H1 (cell line): Measurements from ENCODE around the gene SMOC2. TPM values are rescaled to one million over a fixed set of nuclear protein-coding genes. Genes with fewer than 3 reads are reported as not detected.

Source experiments
- CTCF ChIA-PET: fragments of 300-600 bp; sonication (Branson Sonifier 250); formaldehyde crosslinking; loops from one replicate; lab custom pipeline; 2021; ENCODE audit not compliant: partially characterized antibody; lab: Charles Lee
- POLR2A ChIA-PET: fragments of 300-600 bp; sonication (Branson Sonifier 250); formaldehyde crosslinking; loops from one replicate; lab custom pipeline; 2021; ENCODE audit warnings: inconsistent platforms; ENCODE audit not compliant: partially characterized antibody; lab: Charles Lee
- DNase-seq, 2 experiments: peaks; one replicate each; pipeline versions ENCODE4 v3.0.0 to v3.0.0-alpha.2; 2010 to 2022; ENCODE audit warnings: low spot score in 2 of 2, low read depth in 1 of 2, mixed read lengths in 1 of 2
- FAIRE-seq: peaks from 2 replicates; lab custom pipeline; 2011; peaks lifted over from hg19 to GRCh38; lab: Jason Lieb, UNC
- H2AFZ ChIP-seq: 2 replicates; pipeline ENCODE4 v1.8.1; 2012; ENCODE audit warnings: low read length, inconsistent platforms
- H2AK5ac ChIP-seq: 2 replicates; pipeline ENCODE4 v1.6.1; 2013; ENCODE audit warnings: low read depth, low read length
- H2BK120ac ChIP-seq: replicated peaks from 2 replicates; pipeline ENCODE3; 2013; ENCODE audit warnings: low read depth, low read length, inconsistent platforms
- H2BK12ac ChIP-seq: 2 replicates; pipeline ENCODE4 v1.6.1; 2013; ENCODE audit warnings: low read depth, low read length
- H2BK15ac ChIP-seq: 2 replicates; pipeline ENCODE4 v1.6.1; 2013; ENCODE audit warnings: low read length
- H2BK20ac ChIP-seq: 2 replicates; pipeline ENCODE4 v1.6.1; 2013; ENCODE audit warnings: low read length
- H2BK5ac ChIP-seq: 2 replicates; pipeline ENCODE4 v1.6.1; 2013; ENCODE audit warnings: low read depth, low read length
- H3K14ac ChIP-seq: 2 replicates; pipeline ENCODE4 v1.6.1; 2013; ENCODE audit warnings: inconsistent platforms; ENCODE audit not compliant: insufficient read length
- H3K18ac ChIP-seq: 2 replicates; pipeline ENCODE4 v1.6.1; 2013; ENCODE audit warnings: low read length; ENCODE audit errors: extremely low read depth
- H3K23ac ChIP-seq: 2 replicates; pipeline ENCODE4 v1.6.1; 2013; ENCODE audit warnings: inconsistent platforms; ENCODE audit not compliant: insufficient read length
- H3K23me2 ChIP-seq: 2 replicates; pipeline ENCODE4 v1.6.1; 2013; ENCODE audit warnings: low read depth, low read length
- H3K27ac ChIP-seq: 2 replicates; pipeline ENCODE4 v1.6.1; 2011; ENCODE audit warnings: low read depth, low read length, inconsistent platforms
- H3K27me3 ChIP-seq, 4 experiments: replicated peaks in 1 of 4; 1 replicate in 1 of 4; 2 replicates in 3 of 4; pipeline versions ENCODE4 v1.6.1 to v1.8.1; 2011 to 2013; ENCODE audit warnings: low read length in 3 of 4, mild to moderate bottlenecking in 3 of 4, inconsistent platforms in 2 of 4, mixed read lengths in 2 of 4, moderate library complexity in 1 of 4; ENCODE audit not compliant: control insufficient read depth in 3 of 4, insufficient read depth in 3 of 4; ENCODE audit errors: extremely low read depth in 1 of 4
- H3K36me3 ChIP-seq, 4 experiments: 2 replicates each; pipeline versions ENCODE4 v1.6.1 to v1.8.1; 2011 to 2013; ENCODE audit warnings: mild to moderate bottlenecking in 4 of 4, low read length in 3 of 4, moderate library complexity in 2 of 4, control low read depth in 1 of 4, inconsistent platforms in 1 of 4; ENCODE audit not compliant: insufficient read depth in 4 of 4, control insufficient read depth in 2 of 4
- H3K4ac ChIP-seq: replicated peaks from 2 replicates; pipeline ENCODE3; 2013; ENCODE audit warnings: low read length, low read depth, mixed read lengths, inconsistent platforms; ENCODE audit not compliant: insufficient read length
- H3K4me1 ChIP-seq, 4 experiments: replicated peaks in 1 of 4; 1 replicate in 1 of 4; 2 replicates in 3 of 4; pipeline versions ENCODE4 v1.6.1 to v1.8.1; 2011 to 2013; ENCODE audit warnings: low read length in 3 of 4, inconsistent platforms in 2 of 4, mixed read lengths in 1 of 4; ENCODE audit not compliant: insufficient read depth in 4 of 4, control insufficient read depth in 3 of 4
- H3K4me2 ChIP-seq, 2 experiments: 2 replicates each; pipeline versions ENCODE4 v1.6.1 to v1.8.1; 2011 to 2013; ENCODE audit warnings: low read depth in 2 of 2, low read length in 2 of 2, control low read depth in 1 of 2, inconsistent platforms in 1 of 2, mild to moderate bottlenecking in 1 of 2; ENCODE audit not compliant: insufficient read depth in 1 of 2
- H3K4me3 ChIP-seq, 4 experiments: fragments of 200-600, 300-600 bp in 1 of 4; sonication (generic), shearing (Covaris generic), sonication (Bioruptor Twin) in 1 of 4; 2 replicates each; pipeline versions ENCODE4 v1.5.1 to v1.8.1; 2011 to 2016; ENCODE audit warnings: low read length in 4 of 4, low read depth in 3 of 4, control low read depth in 2 of 4, inconsistent platforms in 2 of 4, mild to moderate bottlenecking in 2 of 4, mixed read lengths in 1 of 4, moderate library complexity in 1 of 4; ENCODE audit not compliant: insufficient read depth in 2 of 4; ENCODE audit errors: extremely low read depth in 1 of 4
- H3K56ac ChIP-seq: replicated peaks from 2 replicates; pipeline ENCODE3; 2013; ENCODE audit warnings: low read depth, mild to moderate bottlenecking, mixed read lengths, low read length, inconsistent platforms; ENCODE audit not compliant: insufficient read length
- H3K79me1 ChIP-seq: 2 replicates; pipeline ENCODE4 v1.6.1; 2013; ENCODE audit warnings: low read depth, low read length, control low read depth
- H3K79me2 ChIP-seq, 2 experiments: 2 replicates each; pipeline versions ENCODE4 v1.6.1 to v1.8.1; 2012 to 2013; ENCODE audit warnings: low read length in 2 of 2, mild to moderate bottlenecking in 2 of 2, inconsistent platforms in 1 of 2; ENCODE audit not compliant: insufficient read depth in 2 of 2, control insufficient read depth in 1 of 2
- H3K9ac ChIP-seq, 4 experiments: replicated peaks in 1 of 4; 1 replicate in 1 of 4; 2 replicates in 3 of 4; pipeline versions ENCODE4 v1.6.1 to v1.8.1; 2011 to 2013; ENCODE audit warnings: low read depth in 3 of 4, low read length in 3 of 4, control low read depth in 2 of 4, mild to moderate bottlenecking in 2 of 4, moderate library complexity in 2 of 4, inconsistent platforms in 1 of 4; ENCODE audit errors: extremely low read depth in 1 of 4
- H3K9me3 ChIP-seq, 2 experiments: 2 replicates each; pipeline versions ENCODE4 v1.6.1 to v1.8.1; 2012 to 2013; ENCODE audit warnings: mild to moderate bottlenecking in 2 of 2, moderate library complexity in 2 of 2, control low read depth in 1 of 2, inconsistent platforms in 1 of 2, low read depth in 1 of 2, low read length in 1 of 2, mixed read lengths in 1 of 2; ENCODE audit not compliant: insufficient read depth in 2 of 2
- H4K20me1 ChIP-seq, 2 experiments: replicated peaks in 1 of 2; 2 replicates each; pipeline versions ENCODE3 to v1.8.1; 2011 to 2013; ENCODE audit warnings: inconsistent platforms in 2 of 2, low read length in 2 of 2, mild to moderate bottlenecking in 1 of 2; ENCODE audit not compliant: insufficient read depth in 2 of 2, control insufficient read depth in 1 of 2
- H4K5ac ChIP-seq: 2 replicates; pipeline ENCODE4 v1.6.1; 2013; ENCODE audit warnings: low read length, low read depth, mixed read lengths, inconsistent platforms; ENCODE audit not compliant: insufficient read length
- H4K8ac ChIP-seq: 2 replicates; pipeline ENCODE4 v1.8.0; 2013; ENCODE audit warnings: mild to moderate bottlenecking, moderate library complexity, low read length, inconsistent platforms; ENCODE audit not compliant: insufficient read depth; ENCODE audit errors: extremely low read depth
- H4K91ac ChIP-seq: replicated peaks from 2 replicates; pipeline ENCODE3; 2013; ENCODE audit warnings: low read length, mixed read lengths, inconsistent platforms; ENCODE audit not compliant: insufficient read length
- ATF2 ChIP-seq: IDR thresholded peaks from 2 replicates; pipeline ENCODE4 v1.6.1; 2012; ENCODE audit warnings: low read length, inconsistent platforms
- CBX8 ChIP-seq: fragments of 300-800, 300-1000 bp; sonication (generic); IDR thresholded peaks from 2 replicates; pipeline ENCODE4 v1.7.1; 2016; ENCODE audit warnings: low read depth, low read length, borderline replicate concordance
- CHD1 ChIP-seq: IDR thresholded peaks from 2 replicates; pipeline ENCODE4 v1.6.1; 2012; ENCODE audit warnings: low read depth, low read length, improper control_type of control experiment
- EZH2 ChIP-seq: fragments of 200-600 bp; sonication (generic); IDR thresholded peaks from 2 replicates; pipeline ENCODE4 v1.7.1; 2012; ENCODE audit warnings: low read depth, mild to moderate bottlenecking, moderate library complexity, low read length, inconsistent platforms; ENCODE audit not compliant: severe bottlenecking
- FOSL1 ChIP-seq: IDR thresholded peaks from 2 replicates; pipeline ENCODE4 v1.6.1; 2011; ENCODE audit warnings: mild to moderate bottlenecking, low read depth, low read length, moderate library complexity; ENCODE audit not compliant: insufficient read depth
- GABPA ChIP-seq: IDR thresholded peaks from 2 replicates; pipeline ENCODE4 v1.6.1; 2011; ENCODE audit warnings: mild to moderate bottlenecking, low read length, moderate library complexity, borderline replicate concordance; ENCODE audit not compliant: insufficient read depth
- GTF2F1 ChIP-seq: IDR thresholded peaks from 2 replicates; pipeline ENCODE4 v1.6.1; 2012; ENCODE audit warnings: low read depth, low read length, improper control_type of control experiment, borderline replicate concordance
- JUND ChIP-seq: IDR thresholded peaks from 2 replicates; pipeline ENCODE4 v1.6.1; 2011; ENCODE audit warnings: mild to moderate bottlenecking, improper control_type of control experiment, low read length
- NANOG ChIP-seq: IDR thresholded peaks from 2 replicates; pipeline ENCODE4 v1.6.1; 2011; ENCODE audit warnings: low read length, low read depth, mild to moderate bottlenecking, inconsistent platforms; ENCODE audit not compliant: insufficient read depth, poor library complexity, severe bottlenecking
- PHF8 ChIP-seq: fragments of 200-600 bp; sonication (generic); conservative IDR thresholded peaks from 2 replicates; pipeline ENCODE4 v1.7.1; 2012; ENCODE audit warnings: low read depth, mild to moderate bottlenecking, inconsistent platforms, low read length, moderate library complexity
- POU5F1 ChIP-seq: IDR thresholded peaks from 2 replicates; pipeline ENCODE4 v1.6.1; 2011; ENCODE audit warnings: low read depth, mild to moderate bottlenecking, low read length, moderate library complexity
- SP4 ChIP-seq: IDR thresholded peaks from 2 replicates; pipeline ENCODE4 v1.6.1; 2012; ENCODE audit warnings: low read length, inconsistent platforms
- TEAD4 ChIP-seq: IDR thresholded peaks from 2 replicates; pipeline ENCODE4 v1.6.1; 2012; ENCODE audit warnings: low read depth, low read length, inconsistent platforms, mixed read lengths
- WGBS, 2 experiments: shearing (Covaris generic) in 1 of 2; methylation state at CpG; one replicate each; pipeline versions ENCODE4 v1.1.6 to v1.1.7; 2013 to 2015; ENCODE audit warnings: low lambda C conversion rate in 2 of 2, mixed read lengths in 2 of 2, inconsistent platforms in 1 of 2, low coverage in 1 of 2, missing lambda C conversion rate in 1 of 2; ENCODE audit not compliant: insufficient replicate concordance in 2 of 2, insufficient coverage in 1 of 2, insufficient read length in 1 of 2; ENCODE audit errors: extremely low coverage in 1 of 2, missing lambda C conversion rate in 1 of 2; 5-methylcytosine and 5-hydroxymethylcytosine counted together
- polyA plus RNA-seq, 7 experiments: library from polyadenylated mRNA; depleted of rRNA in 3 of 7; stranded (reverse) in 5 of 7; unstranded in 2 of 7; fragments of >200 nt in 5 of 7; fragments of 200-250 nt in 2 of 7; gene quantifications; 1 replicate in 5 of 7; 2 replicates in 1 of 7; 4 replicates in 1 of 7; pipeline versions ENCODE4 v1.2.1 to v1.2.3, GENCODE V29; 2011 to 2013; ENCODE audit warnings: missing spikeins in 2 of 7, mixed read lengths in 2 of 7
- total RNA-seq: library from RNA; stranded (reverse); fragmentation: NEBNext Ultra II Directional; extraction: Animal tissue kit (Norgen Biotek cat#: 25700); gene quantifications from 2 replicates; pipeline ENCODE4 v1.2.1, GENCODE V29; 2021

The SMOC2 gene
- total and polyA plus RNA-seq, 2 of the 8 experiments (the other 6 are each of a cell fraction or from before 2014, with no cell fraction given): 7.7 to 8.5 TPM

GRCh38 chr6:168396561-168396960 lies 44.4 kb upstream of the SMOC2 start:
- Histone ChIP-seq H3K18ac (no peak overlapping the region), H2BK15ac (no peak overlapping the region), H3K4me3 (no peak overlapping the region), H3K27me3 (0 out of 7 replicates have a peak, but pooled peaks cover 0 to 2% (median 0%) of the 10 kb centered on the region in 4 experiments), H4K8ac (no peak overlapping the region), H3K27ac (no peak overlapping the region), H3K14ac (no peak overlapping the region), H2BK20ac (no peak overlapping the region), H3K4ac (no peak overlapping the region), H3K23ac (no peak overlapping the region), H3K79me1 (no peaks in the 10 kb centered on the region), H3K4me2 (no peak overlapping the region), H2AK5ac (no peak overlapping the region), H2BK120ac (no peak overlapping the region), H2BK5ac (no peak overlapping the region), H3K9ac (no peak overlapping the region), H2BK12ac (no peak overlapping the region), H3K4me1 (peaks cover 0 to 8% (median 0%) of the 10 kb centered on the region in 4 experiments; a peak in 1 of 7 replicates), H3K79me2 (no peaks in the 10 kb centered on the region), H3K56ac (no peak overlapping the region), H4K20me1 (no peaks in the 10 kb centered on the region), H3K36me3 (no peaks in the 10 kb centered on the region), H4K91ac (no peak overlapping the region), H4K5ac (no peak overlapping the region), H3K23me2 (no peaks in the 10 kb centered on the region), H2AFZ (no peak overlapping the region), H3K9me3 (no peaks in the 10 kb centered on the region)
- FAIRE-seq (no peak), DNase-seq (no peak)
- POLR2A ChIA-PET: no interaction called here
- 92% methylated on average over 16 of the region's 16 CpGs; no CpG with 5 or more reads in 1 of the 2 experiments for WGBS, 2 experiments
- CTCF ChIA-PET: interaction anchor here (1.0 kb wide), 1 partner anchor 13 kb away, joined by 3 read pairs; no protein-coding TSS in a partner anchor
- TF ChIP-seq PHF8 (no peak), TEAD4 (no peak), GABPA (no peak), POU5F1 (no peak), JUND (no peak), CHD1 (no peak), FOSL1 (no peak), SP4 (no peak), CBX8 (no peak), EZH2 (no peak), GTF2F1 (no peak), NANOG (no peak), ATF2 (no peak)
